ENCODE results near the gene PTPRG. TPM values are rescaled to one million over a fixed set of nuclear protein-coding genes. Genes with fewer than 3 reads are reported as not detected.

PTPRG gene
- total RNA-seq, 1 experiment from 2014 or later: 69.3 TPM

DNA sequence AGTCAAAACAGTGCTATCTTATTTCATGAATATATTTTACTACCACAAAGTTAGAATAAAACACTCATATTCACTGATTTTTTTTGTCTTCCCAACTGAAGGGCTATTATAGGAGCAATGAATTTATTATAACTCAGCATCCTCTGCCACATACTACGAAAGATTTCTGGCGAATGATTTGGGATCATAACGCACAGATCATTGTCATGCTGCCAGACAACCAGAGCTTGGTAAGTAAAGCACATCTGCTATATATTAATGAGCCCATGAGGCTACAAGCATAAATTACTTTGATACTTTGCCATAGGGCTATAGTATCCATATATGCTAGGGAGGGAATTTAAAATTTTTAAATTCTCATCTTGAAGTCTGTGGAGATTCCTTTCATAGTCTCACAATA lies 716.1 kb downstream of the PTPRG start:
- Histone ChIP-seq H3T11ph (ENCODE audit: low read length) (no peak overlapping the region), H3K23ac (ENCODE audit: insufficient read length, low read depth, low read length) (no peak overlapping the region), H2BK20ac (ENCODE audit: low read depth, low read length, poor library complexity, severe bottlenecking) (no peak overlapping the region), H3K4me2 (ENCODE audit: insufficient read depth, insufficient read length, low read length) (no peak overlapping the region), H2AFZ (ENCODE audit: low read length) (no peak overlapping the region), H2BK15ac (ENCODE audit: low read depth, low read length) (no peak overlapping the region), H4K5ac (ENCODE audit: insufficient read length, low read depth, low read length) (no peak overlapping the region), H4K8ac (replicated peaks; ENCODE audit: insufficient read length, low read depth, low read length) (no peak overlapping the region), H3K4ac (ENCODE audit: low read depth, low read length) (no peak overlapping the region), H2BK5ac (ENCODE audit: insufficient read length, low read length) (no peak overlapping the region), H3K79me2 (ENCODE audit: insufficient read depth, low read length) (no peaks in the 10 kb centered on the region), H4K91ac (ENCODE audit: insufficient read length, low read depth, low read length) (no peak overlapping the region), H3K4me1 (ENCODE audit: insufficient read depth, low read length) (no peaks in the 10 kb centered on the region), H4K20me1 (ENCODE audit: control insufficient read depth, insufficient read depth, insufficient read length) (no peaks in the 10 kb centered on the region), H3K27me3 (ENCODE audit: insufficient read depth, low read length) (no peaks in the 10 kb centered on the region), H2BK12ac (ENCODE audit: insufficient read length, low read depth, low read length) (no peak overlapping the region), H3K18ac (ENCODE audit: insufficient read length, low read depth, low read length) (no peak overlapping the region), H2BK120ac (ENCODE audit: low read depth, low read length, poor library complexity, severe bottlenecking) (no peak overlapping the region), H2AK5ac (ENCODE audit: insufficient read length, low read length) (no peak overlapping the region), H3K79me1 (ENCODE audit: insufficient read depth, low read depth, low read length, poor library complexity, severe bottlenecking) (no peaks in the 10 kb centered on the region), H3K56ac (ENCODE audit: insufficient read length, low read depth, low read length) (no peak overlapping the region), H3K9me3 (ENCODE audit: control insufficient read depth, low read depth, low read length) (no peaks in the 10 kb centered on the region), H3K14ac (ENCODE audit: insufficient read depth, low read length) (no peak overlapping the region), H3K9ac (ENCODE audit: extremely low read depth, insufficient read length, low read length) (no peak overlapping the region), H3K23me2 (ENCODE audit: insufficient read length, low read depth, low read length, poor library complexity, severe bottlenecking) (no peaks in the 10 kb centered on the region), H3K27ac (ENCODE audit: insufficient read length, low read depth, low read length) (no peak overlapping the region)
- TF ChIP-seq, protein P1, sequence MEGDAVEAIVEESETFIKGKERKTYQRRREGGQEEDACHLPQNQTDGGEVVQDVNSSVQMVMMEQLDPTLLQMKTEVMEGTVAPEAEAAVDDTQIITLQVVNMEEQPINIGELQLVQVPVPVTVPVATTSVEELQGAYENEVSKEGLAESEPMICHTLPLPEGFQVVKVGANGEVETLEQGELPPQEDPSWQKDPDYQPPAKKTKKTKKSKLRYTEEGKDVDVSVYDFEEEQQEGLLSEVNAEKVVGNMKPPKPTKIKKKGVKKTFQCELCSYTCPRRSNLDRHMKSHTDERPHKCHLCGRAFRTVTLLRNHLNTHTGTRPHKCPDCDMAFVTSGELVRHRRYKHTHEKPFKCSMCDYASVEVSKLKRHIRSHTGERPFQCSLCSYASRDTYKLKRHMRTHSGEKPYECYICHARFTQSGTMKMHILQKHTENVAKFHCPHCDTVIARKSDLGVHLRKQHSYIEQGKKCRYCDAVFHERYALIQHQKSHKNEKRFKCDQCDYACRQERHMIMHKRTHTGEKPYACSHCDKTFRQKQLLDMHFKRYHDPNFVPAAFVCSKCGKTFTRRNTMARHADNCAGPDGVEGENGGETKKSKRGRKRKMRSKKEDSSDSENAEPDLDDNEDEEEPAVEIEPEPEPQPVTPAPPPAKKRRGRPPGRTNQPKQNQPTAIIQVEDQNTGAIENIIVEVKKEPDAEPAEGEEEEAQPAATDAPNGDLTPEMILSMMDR (conservative IDR thresholded peaks at IDR 0.05): no peak
- Mint-ChIP-seq H3K4me1 (peaks cover 5% of the 10 kb centered on the region in 2 experiments), H3K4me3 (no peak overlapping the region), H3K27ac (no peak overlapping the region), H3K27me3 (ENCODE audit: low read depth) (no peaks in the 10 kb centered on the region), H3K36me3 (ENCODE audit: insufficient read depth in 1 of 3, low read depth in 3 of 3) (peaks cover 16 to 38% (median 34%) of the 10 kb centered on the region in 3 experiments), H3K9me3 (no peaks in the 10 kb centered on the region)
- no peak for DNase-seq
- WGBS (ENCODE audit: extremely low coverage, insufficient read length, low lambda C conversion rate): no CpG with 5 or more reads among the region's 3 CpGs
